Fibroblast of pulmonary artery (primary cell): ENCODE results near the gene NRXN3.
A peak's percentile ranks its signal among the peaks of the same experiment; 100 is the strongest.

Experiments used
- DNase-seq: peaks from one replicate; pipeline ENCODE4 v3.0.0-alpha.2; 2010; ENCODE audit warnings: low read depth
- H3K4me3 ChIP-seq: replicated peaks from 2 replicates; pipeline ENCODE4 v1.5.1; 2011; ENCODE audit warnings: low read depth, mild to moderate bottlenecking, control low read depth, low read length, moderate library complexity
- TF ChIP-seq, protein P1 (sequence below): IDR thresholded peaks from 2 replicates; pipeline ENCODE4 v1.5.1; 2011; ENCODE audit warnings: mild to moderate bottlenecking, control low read depth, low read length, inconsistent platforms; ENCODE audit errors: missing control alignments

The NRXN3 gene

DNA sequence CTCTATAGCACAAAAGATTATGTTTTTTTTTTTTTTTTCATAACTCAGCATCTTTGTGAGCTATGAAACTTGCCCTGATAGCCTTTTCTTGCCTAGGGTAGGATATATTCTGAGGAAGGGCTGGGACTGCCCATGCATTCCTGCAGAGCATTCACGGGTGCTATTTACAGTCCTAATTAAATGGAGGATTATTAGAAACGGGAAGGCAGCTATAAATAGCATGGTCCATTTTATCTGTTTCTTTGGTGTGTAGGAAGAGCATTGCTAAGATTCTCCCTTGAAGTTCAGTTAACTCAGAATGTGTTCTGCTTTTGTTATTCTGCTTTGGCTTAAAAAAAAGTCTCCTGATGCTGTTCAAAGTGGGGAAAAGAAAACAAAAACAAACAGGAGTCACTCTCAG is 1410.2 kb downstream of the NRXN3 start:
- no peak for DNase-seq
- TF ChIP-seq, protein P1, sequence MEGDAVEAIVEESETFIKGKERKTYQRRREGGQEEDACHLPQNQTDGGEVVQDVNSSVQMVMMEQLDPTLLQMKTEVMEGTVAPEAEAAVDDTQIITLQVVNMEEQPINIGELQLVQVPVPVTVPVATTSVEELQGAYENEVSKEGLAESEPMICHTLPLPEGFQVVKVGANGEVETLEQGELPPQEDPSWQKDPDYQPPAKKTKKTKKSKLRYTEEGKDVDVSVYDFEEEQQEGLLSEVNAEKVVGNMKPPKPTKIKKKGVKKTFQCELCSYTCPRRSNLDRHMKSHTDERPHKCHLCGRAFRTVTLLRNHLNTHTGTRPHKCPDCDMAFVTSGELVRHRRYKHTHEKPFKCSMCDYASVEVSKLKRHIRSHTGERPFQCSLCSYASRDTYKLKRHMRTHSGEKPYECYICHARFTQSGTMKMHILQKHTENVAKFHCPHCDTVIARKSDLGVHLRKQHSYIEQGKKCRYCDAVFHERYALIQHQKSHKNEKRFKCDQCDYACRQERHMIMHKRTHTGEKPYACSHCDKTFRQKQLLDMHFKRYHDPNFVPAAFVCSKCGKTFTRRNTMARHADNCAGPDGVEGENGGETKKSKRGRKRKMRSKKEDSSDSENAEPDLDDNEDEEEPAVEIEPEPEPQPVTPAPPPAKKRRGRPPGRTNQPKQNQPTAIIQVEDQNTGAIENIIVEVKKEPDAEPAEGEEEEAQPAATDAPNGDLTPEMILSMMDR: no peak
- H3K4me3 ChIP-seq: no peak overlapping the region

DNA sequence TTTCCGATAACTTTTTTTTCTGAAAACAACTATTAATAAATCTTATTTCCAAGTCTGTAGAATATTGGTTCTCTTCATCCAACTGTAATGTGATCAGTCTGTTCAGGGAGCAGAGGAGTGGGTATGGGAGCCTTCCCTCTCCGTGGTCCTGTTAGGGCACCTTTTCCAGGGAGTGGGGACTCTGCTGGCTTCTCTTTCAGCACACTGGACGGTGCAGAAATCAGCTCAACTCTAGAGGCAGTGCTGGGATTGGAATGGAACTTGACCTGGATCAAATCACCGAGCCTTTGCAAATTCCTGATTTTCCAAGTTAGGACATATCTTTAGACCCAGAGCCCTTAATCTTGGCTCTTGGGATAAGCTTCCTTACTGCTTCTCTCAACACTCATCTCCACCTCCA is 1410.7 kb downstream of the NRXN3 start:
- TF ChIP-seq, protein P1: no peak
- no peak overlapping the region for H3K4me3 ChIP-seq
- no peak for DNase-seq

DNA sequence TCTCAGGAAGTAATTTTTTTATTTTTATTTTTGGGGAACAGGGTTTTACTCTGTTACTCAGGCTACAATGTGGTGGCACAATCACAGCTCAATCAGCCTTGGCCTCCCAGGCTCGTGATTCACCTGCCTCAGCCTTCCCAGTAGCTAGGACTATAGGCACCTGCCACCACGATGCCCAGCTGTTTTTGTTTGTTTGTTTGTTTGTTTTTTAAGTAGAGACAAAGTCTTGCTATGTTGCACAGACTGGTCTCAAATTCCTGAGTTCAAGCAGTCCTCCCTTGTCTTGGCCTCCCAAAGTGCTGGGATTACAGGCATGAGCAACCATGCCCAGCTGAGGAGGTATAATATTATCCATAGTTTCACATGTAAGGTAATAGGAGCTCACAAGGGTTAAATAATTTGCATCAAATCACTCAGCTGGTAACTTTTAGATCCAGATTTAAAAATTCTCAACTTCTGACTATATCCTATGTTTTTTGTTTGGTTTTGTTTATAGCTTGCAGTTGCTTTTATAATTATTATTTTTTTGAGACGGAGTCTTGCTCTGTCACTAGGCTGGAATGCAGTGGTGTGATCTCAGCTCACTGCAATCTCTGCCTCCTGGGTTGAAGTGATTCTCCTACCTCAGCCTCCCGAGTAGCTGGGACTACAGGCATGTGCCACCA is 1411.9 kb downstream of the NRXN3 start:
- DNase-seq: peak; percentile 33
- TF ChIP-seq, protein P1: no peak

DNA sequence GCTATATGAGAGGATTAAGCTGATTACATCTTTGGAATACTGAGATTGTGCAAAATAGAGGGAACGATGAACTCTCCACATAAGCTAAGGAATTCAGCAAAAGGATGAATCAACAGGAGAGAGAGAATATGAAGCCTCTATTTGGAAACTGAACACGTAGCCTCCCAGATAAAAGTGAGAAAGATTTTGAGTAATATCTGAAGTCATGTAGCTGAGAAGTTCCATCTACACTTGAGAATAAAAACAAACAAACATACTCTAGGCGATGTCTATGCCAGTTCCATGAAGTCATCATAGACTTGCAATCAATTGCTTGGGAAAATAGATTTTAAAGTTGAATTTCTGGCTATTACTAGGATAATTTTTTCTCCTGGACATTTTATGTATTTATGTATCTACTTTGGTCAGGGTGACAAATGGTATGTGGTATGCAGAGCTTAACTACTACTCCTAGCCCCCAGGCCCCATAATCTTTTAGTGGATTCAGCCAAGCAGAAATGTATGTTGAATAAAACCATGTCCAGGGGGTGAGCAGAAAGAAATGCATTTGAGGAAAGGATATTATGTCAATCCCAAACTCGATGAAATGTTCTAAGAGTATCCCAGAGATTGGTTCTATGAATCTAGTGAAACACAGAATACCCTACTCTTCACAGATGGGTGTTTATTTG is 1413.7 kb downstream of the NRXN3 start:
- no peak overlapping the region for H3K4me3 ChIP-seq
- peak; percentile 67 for DNase-seq
- TF ChIP-seq, protein P1: no peak

More for the DNA sequence above, 1411.9 kb downstream of the NRXN3 start:
- no peak overlapping the region for H3K4me3 ChIP-seq

DNA sequence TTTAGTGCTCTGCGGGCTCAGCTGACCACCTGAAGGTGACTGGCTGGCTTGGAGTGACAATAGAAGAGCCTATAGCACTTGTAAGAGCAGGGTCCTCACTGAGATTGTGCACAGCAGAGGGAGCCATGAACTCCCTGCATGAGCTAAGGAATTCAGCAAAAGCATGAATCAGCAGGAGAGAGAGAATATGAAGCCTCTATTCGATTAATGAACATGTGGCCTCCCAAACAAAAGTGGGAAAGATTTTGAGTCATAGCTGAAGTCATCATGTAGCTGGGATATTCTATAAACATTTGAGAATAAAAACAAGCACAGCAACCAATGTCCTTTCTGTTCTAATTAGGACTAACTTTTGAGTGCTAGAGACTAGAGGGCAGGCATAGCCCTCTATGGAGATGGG is 1414.5 kb downstream of the NRXN3 start:
- H3K4me3 ChIP-seq: no peak overlapping the region
- TF ChIP-seq, protein P1: peak; percentile 42
- DNase-seq: peak; percentile 83

DNA sequence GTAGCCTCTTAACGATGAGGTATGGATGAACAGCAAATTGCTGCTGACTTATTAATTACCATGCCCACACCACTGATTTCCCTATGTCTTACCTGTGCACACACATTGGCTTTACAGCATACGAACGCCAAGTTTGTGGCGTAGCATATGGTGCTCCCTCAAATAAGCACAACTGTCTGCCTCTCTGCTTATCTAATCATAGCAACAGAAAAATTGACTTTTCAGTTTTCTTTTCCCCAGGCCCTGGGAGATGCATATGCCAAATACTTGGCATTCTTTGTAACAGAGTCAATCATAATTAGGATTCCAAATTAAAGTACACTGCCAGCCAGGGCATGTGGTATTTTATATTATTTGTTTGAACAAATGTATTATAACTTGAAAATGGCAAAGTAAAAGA is 1415.7 kb downstream of the NRXN3 start:
- TF ChIP-seq, protein P1: no peak
- H3K4me3 ChIP-seq: no peak overlapping the region
- DNase-seq: peak; percentile 56
